Epithelial cell of proximal tubule (primary cell): ENCODE measurements around the gene GLCCI1. TPM values are rescaled to one million over a fixed set of nuclear protein-coding genes. Genes with fewer than 3 reads are reported as not detected.
A peak's percentile ranks its signal among the peaks of the same experiment; 100 is the strongest.

Experiments
- DNase-seq: peaks from one replicate; pipeline ENCODE4 v3.0.0-alpha.2; 2011; ENCODE audit warnings: low read depth
- H3K4me3 ChIP-seq: 2 replicates; pipeline ENCODE4 v1.5.1; 2011; ENCODE audit warnings: low read depth, mild to moderate bottlenecking, low read length
- total RNA-seq: library from RNA; depleted of rRNA; stranded (reverse); fragments of >200 nt; gene quantifications from 2 replicates; pipeline ENCODE4 v1.2.3, GENCODE V29; 2015
- TF ChIP-seq, protein P1 (sequence below): conservative IDR thresholded peaks from 2 replicates; pipeline ENCODE4 v1.5.1; 2012; ENCODE audit warnings: low read depth, mild to moderate bottlenecking, low read length

GLCCI1 gene
- total RNA-seq, 1 donor from 2014 or later = 1.9 TPM

DNA sequence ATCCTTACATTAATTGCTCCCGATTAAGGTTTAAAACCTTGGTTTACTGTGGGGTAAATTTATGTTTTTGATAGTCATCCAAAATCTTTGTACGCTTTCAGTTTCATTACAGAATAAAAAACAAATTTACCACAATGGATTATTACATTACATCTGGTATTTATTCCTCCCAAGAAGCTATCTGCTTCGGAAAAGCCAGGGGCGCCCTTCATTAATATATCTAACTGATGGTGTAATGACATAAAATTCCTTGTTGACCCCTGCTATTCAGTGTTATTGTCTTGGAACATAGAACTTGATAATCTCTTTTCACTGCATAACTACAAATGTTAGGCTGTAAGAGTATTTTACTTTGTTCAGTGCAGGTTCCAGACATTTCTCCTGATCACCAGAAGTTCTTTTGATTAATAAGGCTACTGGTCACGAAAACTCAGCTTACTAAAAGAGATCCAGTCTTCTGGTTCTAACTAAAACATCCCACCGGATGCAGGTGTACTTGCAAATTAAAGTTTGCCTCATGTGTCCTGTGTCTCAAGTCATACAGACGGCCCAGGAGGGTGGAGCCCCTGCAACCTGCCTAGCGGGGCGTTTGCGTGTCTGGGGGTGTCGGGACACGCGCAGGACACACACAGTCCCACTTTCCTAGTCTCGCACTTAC, 581 bp upstream of the GLCCI1 start:
- TF ChIP-seq, protein P1, sequence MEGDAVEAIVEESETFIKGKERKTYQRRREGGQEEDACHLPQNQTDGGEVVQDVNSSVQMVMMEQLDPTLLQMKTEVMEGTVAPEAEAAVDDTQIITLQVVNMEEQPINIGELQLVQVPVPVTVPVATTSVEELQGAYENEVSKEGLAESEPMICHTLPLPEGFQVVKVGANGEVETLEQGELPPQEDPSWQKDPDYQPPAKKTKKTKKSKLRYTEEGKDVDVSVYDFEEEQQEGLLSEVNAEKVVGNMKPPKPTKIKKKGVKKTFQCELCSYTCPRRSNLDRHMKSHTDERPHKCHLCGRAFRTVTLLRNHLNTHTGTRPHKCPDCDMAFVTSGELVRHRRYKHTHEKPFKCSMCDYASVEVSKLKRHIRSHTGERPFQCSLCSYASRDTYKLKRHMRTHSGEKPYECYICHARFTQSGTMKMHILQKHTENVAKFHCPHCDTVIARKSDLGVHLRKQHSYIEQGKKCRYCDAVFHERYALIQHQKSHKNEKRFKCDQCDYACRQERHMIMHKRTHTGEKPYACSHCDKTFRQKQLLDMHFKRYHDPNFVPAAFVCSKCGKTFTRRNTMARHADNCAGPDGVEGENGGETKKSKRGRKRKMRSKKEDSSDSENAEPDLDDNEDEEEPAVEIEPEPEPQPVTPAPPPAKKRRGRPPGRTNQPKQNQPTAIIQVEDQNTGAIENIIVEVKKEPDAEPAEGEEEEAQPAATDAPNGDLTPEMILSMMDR = no peak
- no peak for DNase-seq

GRCh38 chr7:7969306-7970236, 975 bp downstream of the GLCCI1 start:
- TF ChIP-seq, protein P1 = peak; percentile 17
- DNase-seq = no peak
- peak overlapping the region; percentile 82 for H3K4me3 ChIP-seq

More for the DNA sequence above, 581 bp upstream of the GLCCI1 start:
- peak overlapping the region; percentile 82 for H3K4me3 ChIP-seq

DNA sequence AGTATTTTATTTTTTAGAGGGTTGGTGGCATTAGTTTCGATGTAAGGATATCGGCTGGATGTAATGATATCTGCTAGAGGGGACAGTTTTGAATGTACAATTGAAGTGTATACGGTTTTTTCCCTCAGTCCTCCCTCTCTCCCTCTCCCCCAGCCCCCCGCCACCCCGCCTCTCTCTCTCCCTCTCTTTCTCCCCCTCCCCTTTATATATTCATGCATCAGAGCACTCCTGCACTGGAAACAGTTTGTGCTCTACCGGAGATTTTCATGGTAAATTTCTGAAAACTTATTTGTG, 1.6 kb downstream of the GLCCI1 start:
- TF ChIP-seq, protein P1 = no peak
- DNase-seq = no peak
- peak overlapping the region; percentile 82 for H3K4me3 ChIP-seq

GRCh38 chr7:7970531-7971307, 2.1 kb downstream of the GLCCI1 start:
- peak overlapping the region; percentile 82 for H3K4me3 ChIP-seq
- no peak for DNase-seq
- TF ChIP-seq, protein P1 = no peak

DNA sequence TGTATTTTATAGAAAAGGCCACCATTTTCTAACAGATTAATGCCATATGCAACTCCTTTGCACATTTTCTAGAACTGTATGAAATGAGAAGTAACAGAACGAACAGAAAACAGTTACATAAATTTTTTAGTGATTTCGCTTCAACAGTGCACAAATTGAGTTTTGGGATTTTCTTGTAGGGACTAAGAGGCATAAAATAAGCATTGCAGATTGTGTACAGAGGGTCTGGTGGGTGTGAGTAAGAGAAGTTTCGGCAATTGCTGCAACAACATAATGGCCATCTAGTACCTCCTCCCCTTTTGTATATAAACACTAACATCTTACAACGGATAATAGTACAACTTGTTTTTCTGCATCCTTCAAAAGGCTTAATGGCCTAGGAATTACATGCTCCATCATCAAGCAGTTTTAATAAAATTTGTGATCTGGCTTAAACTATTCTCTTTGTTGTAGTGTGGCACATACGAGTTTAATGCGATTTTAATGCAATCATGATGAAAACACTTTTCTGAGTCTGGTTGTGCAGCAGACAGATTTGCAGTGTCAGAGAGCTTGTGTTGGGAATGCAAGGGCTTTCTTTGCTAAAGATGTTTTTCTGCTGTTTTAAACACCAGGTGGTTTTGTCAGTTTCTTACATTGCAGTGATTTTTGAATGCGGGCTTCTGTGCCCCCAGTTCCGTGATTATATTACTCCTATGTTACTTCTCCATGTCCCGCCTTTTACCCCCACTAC, 2.9 kb downstream of the GLCCI1 start:
- DNase-seq = no peak
- H3K4me3 ChIP-seq = peak overlapping the region; percentile 82
- TF ChIP-seq, protein P1 = no peak

DNA sequence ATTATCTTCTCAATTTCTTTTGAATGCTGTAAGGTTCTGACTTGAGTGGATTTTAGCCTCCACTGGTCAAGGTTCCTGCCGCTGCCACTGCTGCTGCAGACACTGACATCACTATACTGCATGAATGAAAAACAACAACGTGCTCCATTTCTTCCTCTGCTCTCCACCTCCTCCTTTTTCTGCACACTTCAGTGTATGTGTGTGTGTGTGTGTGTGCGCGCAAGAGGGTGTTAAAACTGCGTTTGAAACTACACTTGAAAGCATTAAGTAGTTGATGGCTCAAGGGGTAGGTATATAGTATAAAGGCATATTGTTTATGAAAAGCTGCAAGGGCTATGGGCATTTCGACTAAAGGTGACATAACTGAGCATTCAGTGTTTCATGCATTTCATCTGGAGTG, 3.5 kb downstream of the GLCCI1 start:
- no peak for DNase-seq
- H3K4me3 ChIP-seq = peak overlapping the region; percentile 82
- TF ChIP-seq, protein P1 = no peak
